ENCODE data around the gene BCL2L14.

BCL2L14 gene

GRCh38 chr12:12064596-12064995, 6.1 kb upstream of the BCL2L14 start:
- no peak for DNase-seq

- DNase-seq, result no peak
These were observed 2.0 kb upstream of the BCL2L14 start for GRCh38 chr12:12068751-12069150.

GRCh38 chr12:12069821-12070548, 754 bp upstream of the BCL2L14 start:
- DNase-seq, result no peak

DNA sequence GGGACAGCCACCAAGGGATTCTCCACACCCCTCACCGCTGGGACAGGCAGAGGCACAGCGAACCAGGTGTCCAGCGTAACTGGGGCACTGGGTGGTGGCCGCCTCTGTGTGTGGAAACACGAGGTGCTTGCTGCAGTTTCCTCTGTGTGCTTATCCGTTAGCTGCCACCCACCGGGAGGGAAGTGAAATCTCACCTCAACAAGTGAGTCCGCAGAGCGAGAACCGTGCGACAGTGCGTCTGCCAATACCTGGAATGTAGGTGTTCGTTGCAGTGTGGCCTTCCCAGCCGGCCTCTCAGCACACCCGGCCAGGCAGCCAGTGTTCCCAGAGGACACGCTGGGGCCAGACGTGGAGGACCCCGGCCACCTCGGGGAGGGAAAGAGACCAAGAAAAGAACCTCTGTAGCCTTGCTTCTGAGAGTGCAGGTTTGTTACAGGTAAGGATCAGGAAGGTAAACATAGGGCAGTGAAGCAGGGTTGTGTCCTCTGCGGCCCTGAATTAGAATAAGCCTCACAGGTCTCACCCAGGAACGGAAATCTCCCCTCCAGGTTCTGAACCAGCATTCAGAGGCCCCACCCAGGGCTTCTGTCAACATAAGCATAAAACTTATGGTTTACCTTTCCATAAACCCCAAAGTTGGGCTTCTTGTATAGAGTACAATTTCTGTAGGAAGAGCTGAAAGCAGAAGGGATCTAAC, 1.5 kb downstream of the BCL2L14 start:
- no peak for DNase-seq

GRCh38 chr12:12079291-12079690, 8.6 kb downstream of the BCL2L14 start:
- DNase-seq, result no peak

DNA sequence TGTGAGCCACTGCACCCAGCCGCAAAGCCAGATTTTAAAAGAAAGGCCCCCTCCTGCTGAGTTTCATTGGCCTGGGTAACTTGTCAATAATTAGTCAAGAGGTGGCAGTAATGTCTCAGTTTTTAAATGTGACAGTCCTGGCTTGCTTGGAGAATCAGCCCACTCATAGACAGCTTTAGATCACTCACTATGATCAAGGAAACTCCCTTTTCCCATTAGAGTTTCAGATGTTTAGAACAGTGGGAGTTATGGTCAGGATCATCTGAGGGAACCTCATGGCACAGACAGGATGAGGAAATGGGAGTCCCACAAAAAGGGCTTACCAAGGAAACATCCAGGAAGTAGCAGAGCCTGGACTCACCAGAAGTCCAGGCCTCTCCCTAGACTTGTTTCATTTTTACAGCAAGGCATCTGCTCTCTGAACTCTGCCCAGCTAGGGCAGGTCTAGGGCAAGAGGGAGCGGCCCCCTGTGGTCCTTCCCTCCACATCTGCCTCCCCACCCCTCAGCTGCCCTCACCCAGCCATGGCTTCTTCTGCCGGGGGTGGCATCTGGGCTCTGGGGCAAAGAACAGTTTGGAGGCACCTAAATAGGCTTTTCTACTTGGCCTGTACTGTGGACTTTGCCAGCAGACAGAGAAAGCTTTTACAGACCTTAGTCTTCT, 11.2 kb downstream of the BCL2L14 start:
- DNase-seq, result no peak

- DNase-seq, result no peak
These were observed 12.9 kb downstream of the BCL2L14 start for GRCh38 chr12:12083688-12084087.

GRCh38 chr12:12086362-12086761, 15.6 kb downstream of the BCL2L14 start:
- no peak for DNase-seq

- no peak for DNase-seq
These were observed 16.4 kb downstream of the BCL2L14 start for GRCh38 chr12:12086973-12087692.

- DNase-seq, result no peak
These were observed 16.9 kb downstream of the BCL2L14 start for GRCh38 chr12:12087693-12088034.

GRCh38 chr12:12088147-12088546, 17.4 kb downstream of the BCL2L14 start:
- DNase-seq, result no peak

DNA sequence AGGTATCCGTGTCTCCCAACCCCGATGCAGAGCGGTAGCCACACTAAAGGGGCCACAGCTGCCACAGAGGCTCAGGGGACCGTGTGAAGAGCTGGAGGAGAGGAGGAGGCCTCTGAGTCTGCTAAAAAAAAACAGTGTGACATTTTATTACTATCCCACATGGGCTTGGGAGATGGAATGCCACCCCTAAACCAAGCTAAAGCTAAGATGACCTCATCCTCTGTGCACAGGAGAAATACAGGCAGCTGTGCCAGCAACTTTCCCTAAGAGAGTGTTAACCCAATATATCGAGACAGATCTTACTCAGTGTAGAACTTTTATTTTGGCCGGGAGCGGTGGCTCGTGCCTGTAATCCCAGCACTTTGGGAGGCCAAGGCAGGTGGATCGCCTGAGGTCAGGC, 18.0 kb downstream of the BCL2L14 start:
- DNase-seq, result no peak

DNA sequence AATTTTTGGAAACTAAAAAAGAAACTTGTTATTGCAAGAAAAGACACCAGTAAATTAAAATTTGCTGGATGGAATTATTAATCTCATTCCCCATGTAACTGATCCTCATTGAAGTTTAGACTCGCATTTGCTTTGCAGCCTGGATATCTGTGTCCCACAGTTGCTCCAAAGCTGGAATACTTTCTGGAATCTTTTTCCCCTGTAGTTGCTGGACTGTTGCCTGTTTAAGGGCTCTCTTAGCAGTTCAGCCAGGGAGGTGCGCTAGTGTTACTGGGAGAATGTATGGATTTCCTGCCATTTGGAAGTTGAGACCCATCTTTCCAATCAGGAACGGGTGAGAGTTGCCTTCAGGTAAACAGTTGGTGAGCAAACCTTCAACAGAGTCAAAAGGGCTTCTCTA, 20.3 kb downstream of the BCL2L14 start:
- no peak for DNase-seq

GRCh38 chr12:12091977-12092663, 21.4 kb downstream of the BCL2L14 start:
- DNase-seq, result no peak

- no peak for DNase-seq
These were observed 23.7 kb downstream of the BCL2L14 start for GRCh38 chr12:12094481-12094880.

DNA sequence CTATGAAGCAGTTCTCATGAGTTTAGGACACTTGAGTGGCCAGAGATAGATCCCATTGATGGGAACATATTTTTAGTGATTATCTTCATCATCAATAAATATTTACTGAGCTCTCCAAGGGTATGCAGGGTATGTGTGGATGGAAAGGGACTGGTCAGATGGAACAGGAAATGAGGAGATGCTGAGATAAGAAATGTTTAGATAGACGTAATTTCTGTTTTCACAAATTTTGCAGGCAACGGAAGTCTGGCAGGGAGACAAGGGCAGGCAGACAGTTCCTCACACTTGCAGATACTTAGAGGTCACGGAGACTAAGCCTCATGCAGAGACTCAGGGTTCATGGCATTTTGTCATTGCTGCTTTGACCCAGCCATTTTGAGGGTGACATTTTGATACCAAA, 24.3 kb downstream of the BCL2L14 start:
- DNase-seq, result no peak

DNA sequence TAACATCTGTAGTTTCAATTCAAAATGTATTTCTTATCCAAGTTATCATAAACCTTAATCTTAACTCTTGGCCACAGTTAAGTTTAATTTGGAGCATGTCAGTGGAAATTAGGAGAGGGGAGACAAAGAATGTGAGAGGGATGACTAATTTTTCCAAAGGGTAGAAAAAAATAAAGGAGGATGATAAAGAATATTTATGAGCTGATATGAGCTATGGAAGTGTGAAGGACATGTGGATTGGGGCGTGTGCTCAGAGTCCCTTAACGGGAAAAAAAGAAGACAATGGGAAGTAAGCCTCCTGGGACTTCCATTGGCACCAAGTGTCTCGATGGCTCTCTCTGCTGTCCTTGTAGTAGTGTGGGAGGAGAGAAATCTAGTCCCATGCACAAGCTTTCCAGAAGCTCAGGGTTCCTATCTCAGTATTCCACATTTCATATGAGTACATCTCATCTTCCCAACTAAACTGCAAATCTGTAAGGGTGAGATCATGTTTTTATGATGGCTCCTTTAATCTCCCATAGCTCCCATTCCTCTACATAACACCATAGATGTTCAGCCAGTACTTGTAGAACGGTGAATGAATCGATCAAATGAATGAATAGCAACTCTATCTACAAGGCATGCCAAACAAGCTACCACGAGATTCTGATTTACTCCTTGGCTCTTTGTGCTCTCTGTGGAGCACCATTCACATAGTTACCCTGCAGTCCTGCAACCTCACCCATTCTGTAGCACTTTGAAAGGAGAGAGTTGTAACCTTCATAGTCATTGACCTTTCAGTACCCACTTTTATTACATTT, 27.4 kb downstream of the BCL2L14 start:
- no peak for DNase-seq

DNA sequence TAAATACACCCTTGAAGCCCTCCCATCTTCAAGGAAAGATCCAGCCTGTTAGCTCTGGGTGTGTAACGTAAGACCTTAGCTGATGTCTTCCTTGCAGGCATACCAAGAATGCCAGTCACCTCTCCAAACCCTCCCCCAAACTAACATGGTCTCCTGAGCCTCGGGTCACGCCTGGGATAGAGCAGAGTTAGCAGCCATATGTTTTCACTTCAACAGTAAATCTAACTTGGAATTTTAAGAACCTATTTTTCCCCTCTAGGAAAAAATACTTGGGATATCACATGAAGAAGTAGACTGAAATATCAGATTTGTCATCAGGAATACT, 27.9 kb downstream of the BCL2L14 start:
- no peak for DNase-seq

DNA sequence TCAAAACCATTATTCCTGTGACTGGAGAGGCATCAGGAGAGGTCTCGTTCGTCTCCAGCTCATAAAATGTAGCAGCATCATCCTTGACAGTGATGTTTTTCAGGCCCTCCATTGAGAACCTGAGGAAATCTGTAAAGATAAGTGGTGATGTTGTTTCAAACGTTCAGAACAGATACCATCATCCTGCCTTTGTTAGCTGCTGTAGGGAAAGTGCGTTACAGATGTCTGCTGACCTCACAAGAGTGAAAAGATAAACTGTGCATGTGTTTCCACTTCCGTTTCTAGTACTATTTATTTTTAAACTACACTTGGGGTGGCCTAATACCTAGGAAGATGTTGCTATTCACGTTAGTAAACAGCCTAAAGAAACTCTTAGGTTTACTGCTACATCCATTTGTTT, 28.4 kb downstream of the BCL2L14 start:
- DNase-seq, result no peak

GRCh38 chr12:12107678-12108077, 36.9 kb downstream of the BCL2L14 start:
- no peak for DNase-seq

GRCh38 chr12:12108441-12109058, 37.8 kb downstream of the BCL2L14 start:
- no peak for DNase-seq
